ENCODE measurements around the gene RFC2. TPM values are rescaled to one million over a fixed set of nuclear protein-coding genes. Genes with fewer than 3 reads are reported as not detected.

The RFC2 gene
- polyA plus RNA-seq, 1 of the 3 experiments (the other 2 are of a cell fraction), result 31.2 TPM

- CTCF ChIA-PET, result interaction anchor here (0.9 to 7.0 kb wide), 2 partner anchors 18 to 121 kb away, joined by 3 to 72 read pairs; no protein-coding TSS in a partner anchor
- Histone ChIP-seq H3K27ac (ENCODE audit: low read depth in 2 of 2, low read length in 1 of 2) (peak overlapping the region; percentile 7 to 46; a peak in 2 of 4 replicates), H3K9me2 (no peaks in the 10 kb centered on the region), H2AFZ (ENCODE audit: low read depth) (no peak overlapping the region), H3K4me2 (peak overlapping the region; percentile 9; the same call in 1 of the 2 replicates), H3K4me1 (ENCODE audit: control insufficient read depth in 1 of 2, insufficient read depth in 2 of 2, low read depth in 1 of 2, low read length in 1 of 2) (peaks cover 8 to 24% of the 10 kb centered on the region in 2 experiments; a peak in 3 of 4 replicates), H3K36me3 (replicated peaks in 1 of 2; ENCODE audit: control insufficient read depth in 1 of 2, insufficient read depth in 2 of 2, low read length in 1 of 2) (peaks cover 61 to 67% of the 10 kb centered on the region in 2 experiments), H3K79me2 (ENCODE audit: insufficient read depth) (peaks cover 100% of the 10 kb centered on the region), H3K9me3 (no peaks in the 10 kb centered on the region), H3K9ac (no peak overlapping the region), H3F3A (replicated peaks; ENCODE audit: insufficient read depth) (peaks cover 9% of the 10 kb centered on the region), H3K27me3 (ENCODE audit: insufficient read depth) (no peaks in the 10 kb centered on the region), H4K20me1 (ENCODE audit: insufficient read depth) (peaks cover 86% of the 10 kb centered on the region), H3K4me3 (ENCODE audit: low read depth in 2 of 2, low read length in 1 of 2) (no peak overlapping the region)
- WGBS (ENCODE audit: low lambda C conversion rate), result 66% methylated on average over 11 of the region's 11 CpGs
- no peak for DNase-seq
- POLR2A ChIA-PET, result no interaction called here
- peak; percentile 39; the same call in 1 of the 2 replicates for TF ChIP-seq POLR2AphosphoS5 (IDR thresholded peaks at IDR 0.05; ENCODE audit: low read depth, low read length)
- TF ChIP-seq FOSL2 (IDR thresholded peaks at IDR 0.05; ENCODE audit: borderline replicate concordance, low read depth), result peak; percentile 38; the same call in 1 of the 2 replicates
- peak; percentile 51; the same call in 1 of the 2 replicates for TF ChIP-seq TCF12 (IDR thresholded peaks at IDR 0.05)
- TF ChIP-seq NFIC (IDR thresholded peaks at IDR 0.05; ENCODE audit: borderline replicate concordance), result peak; percentile 34
- TF ChIP-seq GABPA (IDR thresholded peaks at IDR 0.05; ENCODE audit: low read depth), result no peak
- TF ChIP-seq RFX5 (IDR thresholded peaks at IDR 0.05; ENCODE audit: low read length), result no peak
- TF ChIP-seq JUND (IDR thresholded peaks at IDR 0.05), result peak; percentile 61; the same call in 1 of the 2 replicates
- no peak for TF ChIP-seq REST (IDR thresholded peaks at IDR 0.05; ENCODE audit: low read depth, low read length)
- peak; percentile 34; the same call in 1 of the 2 replicates for TF ChIP-seq SIN3A (IDR thresholded peaks at IDR 0.05; ENCODE audit: borderline replicate concordance, low read depth, low read length)
- peak; percentile 78 for TF ChIP-seq PBX3 (IDR thresholded peaks at IDR 0.05)
These were observed 66.1 kb downstream of the RFC2 start for GRCh38 chr7:74187915-74188675.

GRCh38 chr7:74185636-74186035 lies 68.6 kb downstream of the RFC2 start:
- no peaks in the 10 kb centered on the region for H3K9me2 ChIP-seq
- H3K27ac ChIP-seq (ENCODE audit: low read depth in 2 of 2, low read length in 1 of 2), result peak overlapping the region in 1 of 2 experiments; percentile 35; a peak in 1 of 4 replicates
- H3F3A ChIP-seq (replicated peaks; ENCODE audit: insufficient read depth), result peaks cover 9% of the 10 kb centered on the region
- H3K9ac ChIP-seq, result no peak overlapping the region
- POLR2A ChIA-PET, result no interaction called here
- no peaks in the 10 kb centered on the region for H3K9me3 ChIP-seq
- H4K20me1 ChIP-seq (ENCODE audit: insufficient read depth), result peaks cover 98% of the 10 kb centered on the region
- WGBS (ENCODE audit: low lambda C conversion rate), result 38% methylated on average over 5 of the region's 5 CpGs
- CTCF ChIA-PET, result interaction anchor here (1.4 to 1.5 kb wide), 2 partner anchors 21 to 215 kb away, joined by 3 to 10 read pairs; no protein-coding TSS in a partner anchor
- no peak for DNase-seq
- H2AFZ ChIP-seq (ENCODE audit: low read depth), result no peak overlapping the region
- 0 out of 2 replicates have a peak overlapping the region, but pooled peaks have one; percentile 5 for H3K4me2 ChIP-seq
- no peaks in the 10 kb centered on the region for H3K27me3 ChIP-seq (ENCODE audit: insufficient read depth)
- H3K4me1 ChIP-seq (ENCODE audit: control insufficient read depth in 1 of 2, insufficient read depth in 2 of 2, low read depth in 1 of 2, low read length in 1 of 2), result peaks cover 17 to 24% of the 10 kb centered on the region in 2 experiments; a peak in 3 of 4 replicates
- H3K36me3 ChIP-seq (replicated peaks in 1 of 2; ENCODE audit: control insufficient read depth in 1 of 2, insufficient read depth in 2 of 2, low read length in 1 of 2), result peaks cover 43 to 45% of the 10 kb centered on the region in 2 experiments
- peaks cover 100% of the 10 kb centered on the region for H3K79me2 ChIP-seq (ENCODE audit: insufficient read depth)
- H3K4me3 ChIP-seq (ENCODE audit: low read depth in 2 of 2, low read length in 1 of 2), result no peak overlapping the region
- TF ChIP-seq PBX3 (IDR thresholded peaks at IDR 0.05), result no peak
- TF ChIP-seq RAD21 (IDR thresholded peaks at IDR 0.05; ENCODE audit: low read length), result no peak
- no peak for TF ChIP-seq ELF1 (IDR thresholded peaks at IDR 0.05)
- TF ChIP-seq EZH2phosphoT487 (IDR thresholded peaks at IDR 0.05; ENCODE audit: borderline replicate concordance, low read depth), result no peak
- TF ChIP-seq GATA2 (CRISPR knock-in tag; IDR thresholded peaks at IDR 0.05), result no peak
- no peak for TF ChIP-seq NRF1 (IDR thresholded peaks at IDR 0.05; ENCODE audit: low read depth, low read length)
- TF ChIP-seq EP300 (IDR thresholded peaks at IDR 0.05; ENCODE audit: borderline replicate concordance in 1 of 2, low read depth in 1 of 2, low read length in 1 of 2), result no peak
- no peak for TF ChIP-seq CHD2 (IDR thresholded peaks at IDR 0.05; ENCODE audit: low read length, partially characterized antibody)
- no peak for TF ChIP-seq IRF3 (IDR thresholded peaks at IDR 0.05; ENCODE audit: low read depth, low read length)
- TF ChIP-seq RXRA (IDR thresholded peaks at IDR 0.05; ENCODE audit: borderline replicate concordance, low read depth), result no peak
- TF ChIP-seq POLR2AphosphoS5 (IDR thresholded peaks at IDR 0.05; ENCODE audit: low read depth, low read length), result no peak
- TF ChIP-seq MEF2A (IDR thresholded peaks at IDR 0.05; ENCODE audit: borderline replicate concordance, low read depth), result no peak
